OCI-LY7 (cell line): ENCODE results near the gene SGTA. TPM values are rescaled to one million over a fixed set of nuclear protein-coding genes. Genes with fewer than 3 reads are reported as not detected.

Experiments used
- BruUV-seq: library from RNA; stranded (reverse); fragments of 400-500 nt; replicated peaks from 2 replicates; lab custom pipeline; 2021; lab: Mats Ljungman, UMichigan
- CTCF ChIA-PET: fragments of 300-600 bp; sonication (Branson Sonifier 250); formaldehyde crosslinking; loops from one replicate; lab custom pipeline; 2022; ENCODE audit warnings: antibody characterized with exemption; ENCODE audit not compliant: unreplicated experiment; lab: Charles Lee
- POLR2A ChIA-PET: fragments of 300-600 bp; sonication (Branson Sonifier 250); formaldehyde crosslinking; loops from one replicate; lab custom pipeline; 2022; ENCODE audit warnings: antibody characterized with exemption; lab: Charles Lee
- DNase-seq: peaks from one replicate; pipeline ENCODE4 v3.0.0-alpha.2; 2015; ENCODE audit warnings: low spot score
- H2AFZ ChIP-seq: fragments of 200-600 bp; sonication (generic), shearing (Covaris generic); 2 replicates; pipeline ENCODE4 v1.6.1; 2014; ENCODE audit warnings: mild to moderate bottlenecking, antibody characterized with exemption, low read length, moderate library complexity
- H3K27ac ChIP-seq: fragments of 200-600 bp; sonication (generic); 2 replicates; pipeline ENCODE4 v1.5.1; 2014; ENCODE audit warnings: mixed run types, low read depth, mild to moderate bottlenecking, moderate library complexity, low read length, inconsistent platforms; ENCODE audit not compliant: poor library complexity, severe bottlenecking
- H3K36me3 ChIP-seq: fragments of 200-600 bp; sonication (generic); 2 replicates; pipeline ENCODE4 v1.6.1; 2014; ENCODE audit warnings: mild to moderate bottlenecking, antibody characterized with exemption, low read length, moderate library complexity, mixed read lengths; ENCODE audit not compliant: insufficient read depth
- H3K4me1 ChIP-seq: fragments of 200-600 bp; sonication (generic); 2 replicates; pipeline ENCODE4 v1.5.1; 2014; ENCODE audit warnings: mild to moderate bottlenecking, low read length; ENCODE audit not compliant: insufficient read depth, poor library complexity, severe bottlenecking
- H3K4me2 ChIP-seq: fragments of 200-600 bp; sonication (generic); 2 replicates; pipeline ENCODE4 v1.6.1; 2014; ENCODE audit warnings: mild to moderate bottlenecking, low read length
- H3K4me3 ChIP-seq: fragments of 200-600 bp; sonication (generic); 2 replicates; pipeline ENCODE4 v1.5.1; 2014; ENCODE audit warnings: mild to moderate bottlenecking, low read depth, low read length; ENCODE audit not compliant: poor library complexity, severe bottlenecking
- H3K79me2 ChIP-seq: fragments of 200-600 bp; sonication (generic); 2 replicates; pipeline ENCODE4 v1.6.1; 2016; ENCODE audit warnings: low read depth, mild to moderate bottlenecking, low read length, moderate library complexity, mixed read lengths; ENCODE audit not compliant: insufficient read depth
- H3K9me2 ChIP-seq: fragments of 200-600 bp; sonication (generic); 2 replicates; pipeline ENCODE4 v1.6.1; 2016; ENCODE audit warnings: mild to moderate bottlenecking, low read length, mixed read lengths; ENCODE audit not compliant: insufficient read depth
- H3K9me3 ChIP-seq: fragments of 200-600 bp; sonication (generic); 2 replicates; pipeline ENCODE4 v1.6.1; 2014; ENCODE audit warnings: mild to moderate bottlenecking, mixed run types, low read length, mixed read lengths
- H4K20me1 ChIP-seq: fragments of 200-600 bp; sonication (generic); 2 replicates; pipeline ENCODE4 v1.6.1; 2014; ENCODE audit warnings: mild to moderate bottlenecking, antibody characterized with exemption, low read length, moderate library complexity, mixed read lengths; ENCODE audit not compliant: insufficient read depth
- CTCF ChIP-seq: fragments of 200-600 bp; sonication (generic); conservative IDR thresholded peaks from 2 replicates; pipeline ENCODE4 v1.5.1; 2014; ENCODE audit warnings: mild to moderate bottlenecking, antibody characterized with exemption, low read length, moderate library complexity, mixed read lengths
- EZH2phosphoT487 ChIP-seq: fragments of 200-600 bp; sonication (generic); IDR thresholded peaks from 2 replicates; pipeline ENCODE4 v1.6.1; 2018; ENCODE audit warnings: low read depth, borderline replicate concordance, mild to moderate bottlenecking, mixed run types, antibody characterized with exemption, low read length, moderate library complexity, mixed read lengths
- intact Hi-C: fragments of 100-400 bp; cut with micrococcal nuclease; formaldehyde crosslinking; loops from one replicate; pipeline ENCODE4 v1.10.0; 2022; ENCODE audit not compliant: unreplicated experiment
- total RNA-seq, 2 experiments: library from RNA; depleted of rRNA in 1 of 2; stranded (reverse); fragments of >200 nt in 1 of 2; shearing (Covaris generic) in 1 of 2; gene quantifications; 2 replicates each; pipeline ENCODE4 v1.2.3, GENCODE V29; 2014 to 2022

SGTA gene
- total RNA-seq, 2 experiments from 2014 or later: 68.2 to 82.4 TPM

- Histone ChIP-seq H3K79me2 (peaks cover 7% of the 10 kb centered on the region; the same call in 1 of the 2 replicates), H2AFZ (no peak overlapping the region), H3K27ac (no peak overlapping the region), H4K20me1 (no peaks in the 10 kb centered on the region), H3K9me2 (no peaks in the 10 kb centered on the region), H3K4me1 (no peaks in the 10 kb centered on the region), H3K36me3 (peaks cover 34% of the 10 kb centered on the region), H3K4me3 (no peak overlapping the region), H3K9me3 (no peaks in the 10 kb centered on the region), H3K4me2 (no peak overlapping the region)
- CTCF ChIA-PET: no interaction called here
- TF ChIP-seq CTCF (no peak), EZH2phosphoT487 (no peak)
- intact Hi-C loops: no loop called here
- no TSS peak for BruUV-seq
- DNase-seq: no peak
- POLR2A ChIA-PET: no interaction called here
Observed at GRCh38 chr19:2734589-2735288, 48.3 kb downstream of the SGTA start.

- ChIA-PET CTCF (no interaction called here), POLR2A (no interaction called here)
- Histone ChIP-seq H3K36me3 (peaks cover 34% of the 10 kb centered on the region), H2AFZ (no peak overlapping the region), H3K4me1 (no peaks in the 10 kb centered on the region), H3K4me2 (no peak overlapping the region), H3K4me3 (no peak overlapping the region), H3K9me3 (no peaks in the 10 kb centered on the region), H3K9me2 (no peaks in the 10 kb centered on the region), H3K27ac (no peak overlapping the region), H4K20me1 (no peaks in the 10 kb centered on the region), H3K79me2 (peaks cover 1% of the 10 kb centered on the region; the same call in 1 of the 2 replicates)
- intact Hi-C loops: no loop called here
- no peak for DNase-seq
- BruUV-seq: no TSS peak
- TF ChIP-seq EZH2phosphoT487 (no peak), CTCF (no peak)
Observed at GRCh38 chr19:2733930-2734588, 49.0 kb downstream of the SGTA start.

- Histone ChIP-seq H3K79me2 (no peaks in the 10 kb centered on the region), H2AFZ (no peak overlapping the region), H3K36me3 (peaks cover 34% of the 10 kb centered on the region), H3K4me2 (no peak overlapping the region), H3K27ac (no peak overlapping the region), H3K4me1 (no peaks in the 10 kb centered on the region), H4K20me1 (no peaks in the 10 kb centered on the region), H3K4me3 (no peak overlapping the region), H3K9me2 (no peaks in the 10 kb centered on the region), H3K9me3 (no peaks in the 10 kb centered on the region)
- ChIA-PET POLR2A (no interaction called here), CTCF (no interaction called here)
- no TSS peak for BruUV-seq
- no peak for DNase-seq
- no peak for TF ChIP-seq CTCF
- no peak for TF ChIP-seq EZH2phosphoT487
- intact Hi-C loops: no loop called here
Observed at GRCh38 chr19:2732883-2733282, 50.2 kb downstream of the SGTA start.
